ENCODE data around the gene KDM5A.

GRCh38 chr12:325906-326305 lies 63.2 kb downstream of the KDM5A start:
- TF ChIP-seq CTCF (IDR thresholded peaks at IDR 0.05) (no peak), CHD2 (IDR thresholded peaks at IDR 0.05; ENCODE audit: low read length, partially characterized antibody) (no peak), POLR2AphosphoS5 (IDR thresholded peaks at IDR 0.05; ENCODE audit: low read depth, low read length) (no peak), EP300 (IDR thresholded peaks at IDR 0.05; ENCODE audit: borderline replicate concordance in 1 of 2, low read depth in 1 of 2, low read length in 1 of 2) (no peak), YY1 (IDR thresholded peaks at IDR 0.05; ENCODE audit: low read depth) (no peak), REST (IDR thresholded peaks at IDR 0.05; ENCODE audit: low read depth, low read length) (no peak), MAX (IDR thresholded peaks at IDR 0.05; ENCODE audit: low read depth) (no peak)
